Measurements from ENCODE around the gene ELMO1. TPM values are rescaled to one million over a fixed set of nuclear protein-coding genes. Genes with fewer than 3 reads are reported as not detected.
A peak's percentile ranks its signal among the peaks of the same experiment; 100 is the strongest.

The ELMO1 gene
- total and polyA plus RNA-seq, 4 donors, result 6.7 to 51.5 (median 14.8) TPM

DNA sequence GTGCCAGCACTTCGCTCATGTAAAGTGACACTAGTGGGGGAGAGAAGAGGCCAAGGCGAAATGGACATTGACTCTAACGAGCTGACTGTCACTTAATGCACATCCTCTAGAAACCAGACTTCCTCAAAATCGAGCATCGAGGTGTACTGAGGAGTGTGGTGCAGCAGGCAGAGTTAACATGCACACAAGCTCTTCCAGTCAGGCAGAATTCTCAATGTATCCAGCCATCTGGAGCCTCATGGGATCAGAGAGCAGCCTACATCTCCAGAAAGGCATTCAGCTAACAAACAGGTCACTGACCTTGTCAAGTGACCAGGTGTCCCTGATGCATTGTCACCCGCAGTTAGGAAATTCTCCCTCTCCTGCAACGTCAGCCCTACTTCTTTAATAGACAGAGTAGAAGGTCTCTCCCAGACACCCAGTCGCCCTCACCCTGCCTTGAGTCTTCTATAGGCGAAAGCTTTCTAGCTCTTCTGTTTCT is 464.6 kb downstream of the ELMO1 start:
- TF ChIP-seq RAD21 (IDR thresholded peaks at IDR 0.05), result peak in 1 of 2 donors; percentile 32
- TF ChIP-seq SP1 (IDR thresholded peaks at IDR 0.05), result peak; percentile 24
- peak; percentile 30 to 46 for TF ChIP-seq HNF4A (conservative IDR thresholded peaks at IDR 0.05)
- TF ChIP-seq YY1 (IDR thresholded peaks at IDR 0.05), result peak; percentile 19
- TF ChIP-seq, protein P1, sequence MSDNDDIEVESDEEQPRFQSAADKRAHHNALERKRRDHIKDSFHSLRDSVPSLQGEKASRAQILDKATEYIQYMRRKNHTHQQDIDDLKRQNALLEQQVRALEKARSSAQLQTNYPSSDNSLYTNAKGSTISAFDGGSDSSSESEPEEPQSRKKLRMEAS (IDR thresholded peaks at IDR 0.05), result peak; percentile 32
- no peak for TF ChIP-seq JUND (IDR thresholded peaks at IDR 0.05)
- peak; percentile 78 to 88 for TF ChIP-seq RXRA (IDR thresholded peaks at IDR 0.05)
- TF ChIP-seq, protein P2, sequence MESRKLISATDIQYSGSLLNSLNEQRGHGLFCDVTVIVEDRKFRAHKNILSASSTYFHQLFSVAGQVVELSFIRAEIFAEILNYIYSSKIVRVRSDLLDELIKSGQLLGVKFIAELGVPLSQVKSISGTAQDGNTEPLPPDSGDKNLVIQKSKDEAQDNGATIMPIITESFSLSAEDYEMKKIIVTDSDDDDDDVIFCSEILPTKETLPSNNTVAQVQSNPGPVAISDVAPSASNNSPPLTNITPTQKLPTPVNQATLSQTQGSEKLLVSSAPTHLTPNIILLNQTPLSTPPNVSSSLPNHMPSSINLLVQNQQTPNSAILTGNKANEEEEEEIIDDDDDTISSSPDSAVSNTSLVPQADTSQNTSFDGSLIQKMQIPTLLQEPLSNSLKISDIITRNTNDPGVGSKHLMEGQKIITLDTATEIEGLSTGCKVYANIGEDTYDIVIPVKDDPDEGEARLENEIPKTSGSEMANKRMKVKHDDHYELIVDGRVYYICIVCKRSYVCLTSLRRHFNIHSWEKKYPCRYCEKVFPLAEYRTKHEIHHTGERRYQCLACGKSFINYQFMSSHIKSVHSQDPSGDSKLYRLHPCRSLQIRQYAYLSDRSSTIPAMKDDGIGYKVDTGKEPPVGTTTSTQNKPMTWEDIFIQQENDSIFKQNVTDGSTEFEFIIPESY (IDR thresholded peaks at IDR 0.05), result no peak
- peaks cover 0 to 11% (median 6%) of the 10 kb centered on the region in 4 donors for H3K4me1 ChIP-seq (ENCODE audit: control insufficient read depth in 4 of 4, insufficient read depth in 4 of 4, low read length in 3 of 4)
- H3K9ac ChIP-seq (ENCODE audit: low read depth in 1 of 2, low read length in 2 of 2), result no peak overlapping the region
- no peaks in the 10 kb centered on the region for H3K9me3 ChIP-seq (ENCODE audit: control insufficient read depth in 4 of 4, low read length in 3 of 4)
- H3K36me3 ChIP-seq (ENCODE audit: control insufficient read depth in 4 of 4, insufficient read depth in 3 of 4, low read depth in 1 of 4, low read length in 3 of 4), result no peaks in the 10 kb centered on the region
- no peak overlapping the region for H3K4me3 ChIP-seq (ENCODE audit: low read depth in 1 of 3, low read length in 3 of 3)
- 72% methylated on average over 9 of the region's 9 CpGs for WGBS
- no peak for DNase-seq (ENCODE audit: low spot score)
- H3K27me3 ChIP-seq (ENCODE audit: control insufficient read depth in 4 of 4, insufficient read depth in 4 of 4, low read length in 3 of 4), result no peaks in the 10 kb centered on the region
- H3K27ac ChIP-seq (ENCODE audit: low read depth in 1 of 2, low read length in 2 of 2), result no peak overlapping the region

DNA sequence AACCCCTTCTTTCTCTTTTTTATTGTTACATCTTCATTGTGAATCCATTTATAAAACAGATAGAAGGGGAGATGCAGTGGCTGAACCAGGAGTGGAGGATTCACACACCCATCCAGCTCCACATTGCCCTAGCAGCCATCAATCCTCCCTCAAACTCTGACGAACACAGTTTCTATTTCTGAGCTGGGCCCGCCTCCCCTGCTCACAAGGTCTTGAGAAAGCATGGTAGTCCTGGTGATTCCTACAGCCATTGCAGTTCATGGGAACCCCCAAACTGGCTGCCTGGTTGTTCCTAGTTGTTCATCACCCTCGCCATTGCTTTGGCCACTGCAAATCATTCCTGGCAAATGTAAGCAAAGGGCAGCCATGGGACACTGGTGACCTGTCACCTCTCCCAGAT is 465.9 kb downstream of the ELMO1 start:
- TF ChIP-seq, protein P2 (IDR thresholded peaks at IDR 0.05), result no peak
- no peak for TF ChIP-seq RAD21 (IDR thresholded peaks at IDR 0.05)
- TF ChIP-seq HNF4G (IDR thresholded peaks at IDR 0.05), result no peak
- TF ChIP-seq JUND (IDR thresholded peaks at IDR 0.05), result no peak
- TF ChIP-seq, protein P1 (IDR thresholded peaks at IDR 0.05), result no peak
- TF ChIP-seq, protein P3, sequence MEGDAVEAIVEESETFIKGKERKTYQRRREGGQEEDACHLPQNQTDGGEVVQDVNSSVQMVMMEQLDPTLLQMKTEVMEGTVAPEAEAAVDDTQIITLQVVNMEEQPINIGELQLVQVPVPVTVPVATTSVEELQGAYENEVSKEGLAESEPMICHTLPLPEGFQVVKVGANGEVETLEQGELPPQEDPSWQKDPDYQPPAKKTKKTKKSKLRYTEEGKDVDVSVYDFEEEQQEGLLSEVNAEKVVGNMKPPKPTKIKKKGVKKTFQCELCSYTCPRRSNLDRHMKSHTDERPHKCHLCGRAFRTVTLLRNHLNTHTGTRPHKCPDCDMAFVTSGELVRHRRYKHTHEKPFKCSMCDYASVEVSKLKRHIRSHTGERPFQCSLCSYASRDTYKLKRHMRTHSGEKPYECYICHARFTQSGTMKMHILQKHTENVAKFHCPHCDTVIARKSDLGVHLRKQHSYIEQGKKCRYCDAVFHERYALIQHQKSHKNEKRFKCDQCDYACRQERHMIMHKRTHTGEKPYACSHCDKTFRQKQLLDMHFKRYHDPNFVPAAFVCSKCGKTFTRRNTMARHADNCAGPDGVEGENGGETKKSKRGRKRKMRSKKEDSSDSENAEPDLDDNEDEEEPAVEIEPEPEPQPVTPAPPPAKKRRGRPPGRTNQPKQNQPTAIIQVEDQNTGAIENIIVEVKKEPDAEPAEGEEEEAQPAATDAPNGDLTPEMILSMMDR (IDR thresholded peaks at IDR 0.05; ENCODE audit: low read depth, low read length, missing input control), result no peak
- no peak overlapping the region for H3K4me3 ChIP-seq (ENCODE audit: low read depth in 1 of 3, low read length in 3 of 3)
- no peaks in the 10 kb centered on the region for H3K27me3 ChIP-seq (ENCODE audit: control insufficient read depth in 4 of 4, insufficient read depth in 4 of 4, low read length in 3 of 4)
- no peak overlapping the region for H3K9ac ChIP-seq (ENCODE audit: low read depth in 1 of 2, low read length in 2 of 2)
- H3K27ac ChIP-seq (ENCODE audit: low read depth in 1 of 2, low read length in 2 of 2), result no peak overlapping the region
- no peak for DNase-seq (ENCODE audit: low spot score)
- no peaks in the 10 kb centered on the region for H3K9me3 ChIP-seq (ENCODE audit: control insufficient read depth in 4 of 4, low read length in 3 of 4)
- peaks cover 0 to 16% (median 14%) of the 10 kb centered on the region in 4 donors for H3K4me1 ChIP-seq (ENCODE audit: control insufficient read depth in 4 of 4, insufficient read depth in 4 of 4, low read length in 3 of 4)
- 98% methylated on average over 3 of the region's 3 CpGs for WGBS
- H3K36me3 ChIP-seq (ENCODE audit: control insufficient read depth in 4 of 4, insufficient read depth in 3 of 4, low read depth in 1 of 4, low read length in 3 of 4), result no peaks in the 10 kb centered on the region

DNA sequence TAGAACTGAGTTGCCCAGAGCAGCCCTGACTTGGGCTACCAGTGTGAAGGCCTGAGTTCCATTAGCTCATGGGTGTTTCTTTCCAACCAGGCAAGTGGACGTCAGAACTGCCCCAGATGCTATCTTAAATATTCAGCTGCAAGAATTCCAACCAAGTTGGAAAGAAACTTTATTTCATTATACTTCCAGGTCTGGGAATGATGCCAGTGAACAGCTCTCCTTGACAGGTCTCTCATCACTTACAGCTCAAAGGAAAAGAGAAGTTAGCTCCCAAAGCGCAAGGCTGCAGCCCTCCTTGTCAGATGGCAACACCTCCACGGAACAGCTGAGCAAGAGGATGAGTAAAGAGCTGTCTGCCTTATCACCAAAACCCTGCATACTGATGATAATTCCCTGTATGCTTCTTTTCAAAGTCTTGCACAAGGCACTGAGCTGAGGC is 468.8 kb downstream of the ELMO1 start:
- Histone ChIP-seq H3K4me3 (ENCODE audit: low read depth in 1 of 3, low read length in 3 of 3) (no peak overlapping the region), H3K9ac (ENCODE audit: low read depth in 1 of 2, low read length in 2 of 2) (no peak overlapping the region)
- DNase-seq (ENCODE audit: low spot score), result no peak
- TF ChIP-seq EGR1 (IDR thresholded peaks at IDR 0.05; ENCODE audit: low read depth in 2 of 2) (no peak), YY1 (IDR thresholded peaks at IDR 0.05) (no peak), JUND (IDR thresholded peaks at IDR 0.05) (no peak), SP1 (IDR thresholded peaks at IDR 0.05) (no peak), NR2F2 (IDR thresholded peaks at IDR 0.05) (no peak), TAF1 (conservative IDR thresholded peaks at IDR 0.05) (no peak)
- TF ChIP-seq, protein P4, sequence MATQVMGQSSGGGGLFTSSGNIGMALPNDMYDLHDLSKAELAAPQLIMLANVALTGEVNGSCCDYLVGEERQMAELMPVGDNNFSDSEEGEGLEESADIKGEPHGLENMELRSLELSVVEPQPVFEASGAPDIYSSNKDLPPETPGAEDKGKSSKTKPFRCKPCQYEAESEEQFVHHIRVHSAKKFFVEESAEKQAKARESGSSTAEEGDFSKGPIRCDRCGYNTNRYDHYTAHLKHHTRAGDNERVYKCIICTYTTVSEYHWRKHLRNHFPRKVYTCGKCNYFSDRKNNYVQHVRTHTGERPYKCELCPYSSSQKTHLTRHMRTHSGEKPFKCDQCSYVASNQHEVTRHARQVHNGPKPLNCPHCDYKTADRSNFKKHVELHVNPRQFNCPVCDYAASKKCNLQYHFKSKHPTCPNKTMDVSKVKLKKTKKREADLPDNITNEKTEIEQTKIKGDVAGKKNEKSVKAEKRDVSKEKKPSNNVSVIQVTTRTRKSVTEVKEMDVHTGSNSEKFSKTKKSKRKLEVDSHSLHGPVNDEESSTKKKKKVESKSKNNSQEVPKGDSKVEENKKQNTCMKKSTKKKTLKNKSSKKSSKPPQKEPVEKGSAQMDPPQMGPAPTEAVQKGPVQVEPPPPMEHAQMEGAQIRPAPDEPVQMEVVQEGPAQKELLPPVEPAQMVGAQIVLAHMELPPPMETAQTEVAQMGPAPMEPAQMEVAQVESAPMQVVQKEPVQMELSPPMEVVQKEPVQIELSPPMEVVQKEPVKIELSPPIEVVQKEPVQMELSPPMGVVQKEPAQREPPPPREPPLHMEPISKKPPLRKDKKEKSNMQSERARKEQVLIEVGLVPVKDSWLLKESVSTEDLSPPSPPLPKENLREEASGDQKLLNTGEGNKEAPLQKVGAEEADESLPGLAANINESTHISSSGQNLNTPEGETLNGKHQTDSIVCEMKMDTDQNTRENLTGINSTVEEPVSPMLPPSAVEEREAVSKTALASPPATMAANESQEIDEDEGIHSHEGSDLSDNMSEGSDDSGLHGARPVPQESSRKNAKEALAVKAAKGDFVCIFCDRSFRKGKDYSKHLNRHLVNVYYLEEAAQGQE (IDR thresholded peaks at IDR 0.05), result no peak
- TF ChIP-seq, protein P1 (IDR thresholded peaks at IDR 0.05), result no peak

More for the DNA sequence above, 468.8 kb downstream of the ELMO1 start:
- Histone ChIP-seq H3K4me1 (ENCODE audit: control insufficient read depth in 4 of 4, insufficient read depth in 4 of 4, low read length in 3 of 4) (peaks cover 2 to 24% (median 16%) of the 10 kb centered on the region in 4 donors), H3K27ac (ENCODE audit: low read depth in 1 of 2, low read length in 2 of 2) (no peak overlapping the region), H3K9me3 (ENCODE audit: control insufficient read depth in 4 of 4, low read length in 3 of 4) (no peaks in the 10 kb centered on the region), H3K36me3 (ENCODE audit: control insufficient read depth in 4 of 4, insufficient read depth in 3 of 4, low read depth in 1 of 4, low read length in 3 of 4) (no peaks in the 10 kb centered on the region), H3K27me3 (ENCODE audit: control insufficient read depth in 4 of 4, insufficient read depth in 4 of 4, low read length in 3 of 4) (no peaks in the 10 kb centered on the region)
- 86% methylated on average over 3 of the region's 3 CpGs for WGBS

Data from liver (tissue), 9 donors.